ENCODE measurements around the gene MATR3. TPM values are rescaled to one million over a fixed set of nuclear protein-coding genes. Genes with fewer than 3 reads are reported as not detected.

Gene MATR3
- total RNA-seq, 1 experiment from 2014 or later, result 175 TPM

GRCh38 chr5:139272471-139273321, 20.8 kb upstream of the MATR3 start:
- peak; percentile 92 for DNase-seq (ENCODE audit: low read depth)

GRCh38 chr5:139273322-139273571, 20.3 kb upstream of the MATR3 start:
- DNase-seq (ENCODE audit: low read depth), result no peak

DNA sequence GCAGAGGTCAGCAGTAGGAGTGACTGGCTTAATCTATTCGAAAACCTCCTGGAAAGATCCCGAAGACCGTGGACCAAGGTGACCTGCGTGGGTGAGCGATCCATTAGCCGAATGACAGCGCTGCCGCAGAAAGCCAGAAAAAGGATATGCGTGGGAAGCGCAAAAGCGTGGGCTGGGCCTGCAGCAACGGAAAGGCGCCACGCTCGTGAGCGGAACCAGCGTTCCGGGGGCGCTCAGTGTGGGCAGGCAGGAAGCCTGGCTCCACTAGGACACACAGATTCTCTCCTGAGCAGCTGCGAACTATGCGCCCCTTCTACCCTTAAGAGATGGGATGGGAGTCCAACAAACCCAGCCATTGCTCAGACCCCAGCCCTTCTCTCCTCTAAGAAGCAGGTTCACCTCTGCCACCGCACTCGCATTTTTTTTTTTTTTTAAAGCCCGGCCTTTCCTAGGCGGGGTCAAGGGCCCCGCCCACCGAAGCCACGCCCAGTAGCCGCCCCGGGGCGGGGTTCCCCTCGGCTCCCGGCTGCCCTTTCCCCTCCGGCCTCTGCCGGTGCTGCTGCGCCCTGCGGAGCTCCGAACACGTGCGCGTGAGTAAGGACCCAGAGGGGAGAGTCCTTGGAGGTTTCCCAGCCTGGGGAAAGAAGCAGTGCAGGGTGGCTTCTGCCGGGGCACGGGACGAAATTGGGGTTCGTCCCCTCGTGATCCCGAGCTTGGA, 19.8 kb upstream of the MATR3 start:
- peak; percentile 95 for DNase-seq (ENCODE audit: low read depth)

DNA sequence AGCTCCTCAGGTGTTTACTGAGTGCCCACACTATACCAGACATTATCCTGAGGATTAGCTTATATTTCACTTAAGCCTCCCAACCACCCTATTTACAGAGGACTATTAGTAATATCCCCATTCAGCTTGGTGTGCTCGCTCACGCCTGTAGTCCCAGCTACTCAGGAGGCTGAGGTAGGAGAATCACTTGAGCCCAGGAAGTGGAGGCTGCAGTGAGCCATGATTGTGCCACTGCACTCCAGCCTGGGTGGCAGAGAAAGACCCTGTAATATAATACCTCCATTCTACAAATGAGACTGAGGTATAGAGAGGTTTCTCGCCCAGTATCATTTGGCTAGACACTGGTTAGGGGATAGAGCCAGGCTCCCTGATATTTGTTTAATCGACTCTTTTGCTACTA, 18.0 kb upstream of the MATR3 start:
- DNase-seq (ENCODE audit: low read depth), result no peak

- DNase-seq (ENCODE audit: low read depth), result peak; percentile 52
These were observed 17.6 kb upstream of the MATR3 start for GRCh38 chr5:139275956-139276355.

GRCh38 chr5:139276426-139276825, 17.1 kb upstream of the MATR3 start:
- no peak for DNase-seq (ENCODE audit: low read depth)

DNA sequence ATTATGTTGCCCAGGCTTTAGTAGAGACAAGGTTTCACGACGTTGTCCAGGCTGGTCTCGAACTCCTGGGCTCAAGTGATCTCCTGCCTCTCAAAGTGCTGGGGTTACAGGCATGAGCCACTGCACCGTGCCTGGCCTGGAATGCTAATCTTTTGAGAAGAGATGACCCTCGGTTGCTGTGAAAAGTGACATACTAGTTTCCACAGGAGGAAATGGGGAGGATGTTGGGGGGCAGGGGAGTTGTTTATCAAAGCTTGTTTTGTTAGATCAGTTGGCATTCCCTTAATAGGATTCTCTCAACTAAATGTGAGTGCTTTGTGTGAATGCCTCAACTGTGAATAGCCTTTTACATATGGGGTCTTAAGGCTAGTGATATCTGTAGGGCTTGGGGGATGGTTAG, 16.4 kb upstream of the MATR3 start:
- no peak for DNase-seq (ENCODE audit: low read depth)

GRCh38 chr5:139278540-139279274, 14.8 kb upstream of the MATR3 start:
- no peak for DNase-seq (ENCODE audit: low read depth)

GRCh38 chr5:139282197-139282557, 11.4 kb upstream of the MATR3 start:
- no peak for DNase-seq (ENCODE audit: low read depth)

DNA sequence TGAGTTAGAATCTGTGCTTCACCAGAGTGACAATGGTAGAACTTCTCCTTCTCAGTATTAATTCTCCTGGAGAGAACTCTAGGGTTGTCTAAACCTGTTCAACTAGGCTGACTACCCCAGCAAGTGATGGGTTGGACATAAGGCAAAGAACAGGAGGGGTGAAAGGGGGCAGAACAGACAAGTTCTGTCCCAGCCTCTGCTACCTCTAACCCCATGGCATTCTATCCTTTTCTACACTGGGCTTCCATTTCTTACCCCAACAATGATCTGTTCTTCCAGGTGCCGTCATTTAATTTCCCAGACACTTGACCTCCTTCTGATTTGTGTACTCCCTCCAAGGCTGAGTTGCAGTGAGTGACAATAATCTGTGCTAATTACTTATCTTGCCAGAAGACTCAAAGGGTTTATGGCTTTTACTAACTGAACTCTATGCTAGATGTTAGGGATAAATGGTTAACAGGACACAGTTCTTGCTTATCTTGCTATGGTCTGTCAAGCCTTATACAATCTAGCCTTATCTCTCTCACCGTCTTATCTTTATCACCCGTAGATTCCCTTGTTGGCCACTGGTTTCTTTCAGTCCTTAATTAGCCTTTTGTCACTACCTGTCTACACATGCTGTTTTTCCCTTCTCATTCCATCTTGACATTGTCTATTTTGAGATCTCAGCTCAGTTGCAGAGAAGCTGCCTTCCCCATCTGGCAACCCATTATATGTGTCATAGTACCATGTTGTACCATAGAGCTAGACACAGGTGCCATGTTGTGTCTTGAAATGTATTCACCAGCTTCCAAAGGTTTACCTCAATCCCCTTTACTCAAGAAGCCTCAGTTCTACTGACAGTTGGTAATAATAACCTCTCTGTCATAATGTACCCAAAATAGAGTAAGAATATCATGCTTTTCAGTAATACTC, 10.0 kb upstream of the MATR3 start:
- no peak for DNase-seq (ENCODE audit: low read depth)

DNA sequence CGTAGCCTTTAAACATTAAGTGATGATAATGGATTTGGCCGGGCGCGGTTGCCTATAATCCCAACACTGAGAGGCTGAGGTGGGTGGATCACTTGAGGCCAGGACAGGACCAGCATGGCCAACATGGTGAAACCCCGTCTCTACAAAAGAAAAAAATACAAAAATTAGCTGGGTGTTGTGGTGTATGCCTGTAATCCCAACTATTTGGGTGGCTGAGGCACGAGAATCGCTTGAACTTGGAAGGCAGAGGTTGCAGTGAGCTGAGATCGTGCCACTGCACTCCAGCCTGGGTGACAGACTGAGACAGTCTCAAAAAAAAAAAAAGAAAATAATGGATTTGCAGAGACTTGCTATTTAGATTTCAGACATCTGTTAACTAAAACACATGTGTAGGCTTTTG, 9.2 kb upstream of the MATR3 start:
- no peak for DNase-seq (ENCODE audit: low read depth)

- no peak for DNase-seq (ENCODE audit: low read depth)
These were observed 7.7 kb upstream of the MATR3 start for GRCh38 chr5:139285651-139286392.

DNA sequence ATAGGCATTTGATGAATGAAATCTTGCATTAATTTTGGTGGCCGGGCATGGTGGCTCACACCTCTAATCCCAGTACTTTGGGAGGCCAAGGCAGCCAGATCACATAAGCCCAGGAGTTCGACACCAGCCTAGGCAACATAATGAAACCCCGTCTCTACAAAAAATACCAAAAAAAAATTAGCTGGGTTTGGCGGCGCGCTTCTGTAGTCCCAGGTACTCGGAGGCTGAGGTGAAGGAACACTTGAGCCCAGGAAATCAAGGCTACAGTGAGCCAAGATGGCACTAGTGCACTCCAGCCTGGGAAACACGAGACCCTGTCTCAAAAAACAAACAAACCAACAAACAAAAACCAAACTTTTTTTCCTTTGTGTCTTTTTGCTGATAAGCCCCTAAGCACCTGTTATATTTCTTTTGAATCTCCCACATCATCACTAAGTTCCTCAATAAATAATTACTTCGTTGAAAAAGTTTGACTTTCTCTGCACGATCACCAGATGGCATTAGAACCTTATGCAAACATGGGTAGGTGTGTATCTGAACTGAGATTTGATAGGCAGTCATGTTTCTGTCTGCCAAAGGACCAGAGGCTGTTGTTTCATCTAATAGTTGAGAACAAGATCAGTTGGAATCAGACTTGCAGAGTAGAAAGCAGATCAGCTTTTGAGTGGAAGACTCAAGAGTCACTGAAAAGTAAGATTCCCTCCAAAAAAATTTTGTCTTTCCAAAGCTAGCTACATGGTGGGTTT, 5.5 kb upstream of the MATR3 start:
- no peak for DNase-seq (ENCODE audit: low read depth)

GRCh38 chr5:139291051-139291450, 2.5 kb upstream of the MATR3 start:
- DNase-seq (ENCODE audit: low read depth), result no peak

- DNase-seq (ENCODE audit: low read depth), result no peak
These were observed 386 bp upstream of the MATR3 start for GRCh38 chr5:139293202-139293506.

DNA sequence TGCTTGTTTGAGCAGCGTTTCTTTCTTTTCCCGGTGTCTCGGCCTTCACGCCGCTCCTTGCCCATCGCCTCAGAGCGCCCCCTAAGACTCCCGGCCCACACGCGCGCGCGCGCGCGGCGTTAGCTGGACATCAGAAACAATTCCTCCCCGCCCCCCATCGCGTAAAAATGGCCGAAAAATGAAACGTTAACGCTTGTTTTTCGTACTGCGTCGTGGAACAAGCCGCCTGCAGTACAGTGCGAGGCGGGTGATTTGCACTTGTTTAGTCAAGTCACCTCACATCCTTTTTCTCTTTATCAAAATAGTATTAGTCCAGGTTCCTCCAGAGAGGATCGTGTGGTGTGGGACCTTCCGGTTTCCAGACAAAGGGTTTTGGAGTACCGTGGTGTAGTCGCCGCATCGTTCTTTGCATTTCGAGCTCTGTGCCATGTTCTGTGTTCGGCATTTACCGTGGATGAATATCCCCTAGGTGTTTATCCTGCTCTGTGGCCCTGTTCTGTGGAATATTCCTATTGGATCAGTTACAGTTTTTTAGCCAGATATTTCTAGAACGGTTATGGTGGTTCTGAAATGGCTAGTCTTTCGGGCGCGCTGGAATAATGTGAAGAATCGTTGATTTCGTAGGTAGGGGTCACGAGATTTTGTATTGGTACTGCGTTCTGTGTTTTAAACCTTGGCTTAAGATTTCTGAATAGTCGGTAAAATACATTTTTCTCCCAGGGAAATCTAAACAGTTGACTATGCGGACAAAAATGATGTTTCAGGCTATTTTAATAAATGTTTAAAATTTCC, 1.0 kb downstream of the MATR3 start:
- peak; percentile 81 for DNase-seq (ENCODE audit: low read depth)

DNA sequence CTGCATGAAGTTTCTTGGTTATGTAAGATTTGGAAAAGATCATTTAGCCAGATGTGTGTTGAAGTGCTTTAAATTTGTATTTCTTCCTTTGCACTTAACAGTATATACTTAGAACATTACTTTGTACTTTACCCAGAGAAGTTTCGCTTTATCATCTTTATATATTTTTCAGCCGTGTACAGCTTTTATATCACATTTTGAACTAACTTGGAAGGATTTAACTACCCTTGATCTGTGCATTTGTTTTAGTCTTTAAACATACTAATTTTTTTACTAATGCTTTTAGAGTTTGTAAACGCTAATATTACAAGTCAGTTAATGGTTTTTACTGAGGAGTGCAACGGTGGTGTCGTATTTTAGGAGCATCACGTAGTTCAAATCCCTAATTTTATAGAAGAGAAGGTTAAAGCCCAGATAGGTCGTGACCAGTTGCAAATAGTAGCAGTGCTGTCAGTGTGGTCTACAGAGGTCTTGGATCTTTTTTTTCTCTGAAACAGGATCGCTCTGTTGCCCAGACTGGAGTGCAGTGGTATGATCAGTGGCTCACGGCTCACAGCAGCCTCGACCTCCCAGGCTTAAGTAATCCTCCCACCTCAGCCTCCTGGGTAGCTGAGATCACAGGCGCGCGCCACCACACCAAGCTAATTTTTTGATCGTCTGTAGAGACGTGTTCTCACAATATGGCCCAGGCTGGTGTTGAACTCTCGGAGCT, 2.0 kb downstream of the MATR3 start:
- no peak for DNase-seq (ENCODE audit: low read depth)

GRCh38 chr5:139296198-139296597, 2.7 kb downstream of the MATR3 start:
- DNase-seq (ENCODE audit: low read depth), result no peak

DNA sequence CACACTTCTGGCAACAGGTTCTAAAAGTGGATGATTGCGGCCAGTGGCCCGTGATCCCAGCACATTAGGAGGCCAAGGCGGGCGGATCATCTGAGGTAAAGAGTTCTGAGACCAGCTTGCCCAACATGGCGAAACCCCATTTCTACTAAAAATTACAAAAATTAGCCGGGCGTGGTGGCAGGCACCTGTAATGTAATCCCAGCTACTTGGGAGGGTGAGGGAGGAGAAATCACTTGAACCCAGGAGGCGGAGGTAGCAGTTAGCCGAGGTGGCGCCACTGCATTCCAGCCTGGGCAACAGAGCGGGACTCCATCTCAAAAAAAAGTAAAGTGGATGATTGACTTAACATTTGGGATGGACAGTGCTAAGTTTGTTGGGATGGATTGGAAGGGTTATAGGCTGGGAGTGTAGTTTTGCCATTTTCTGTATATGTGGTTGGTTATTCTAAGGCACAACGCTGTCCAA, 3.4 kb downstream of the MATR3 start:
- no peak for DNase-seq (ENCODE audit: low read depth)
